ENCODE results near the gene PHACTR3. TPM values are rescaled to one million over a fixed set of nuclear protein-coding genes. Genes with fewer than 3 reads are reported as not detected.

Gene PHACTR3
- total RNA-seq, 1 experiment from 2014 or later = 0.11 TPM

DNA sequence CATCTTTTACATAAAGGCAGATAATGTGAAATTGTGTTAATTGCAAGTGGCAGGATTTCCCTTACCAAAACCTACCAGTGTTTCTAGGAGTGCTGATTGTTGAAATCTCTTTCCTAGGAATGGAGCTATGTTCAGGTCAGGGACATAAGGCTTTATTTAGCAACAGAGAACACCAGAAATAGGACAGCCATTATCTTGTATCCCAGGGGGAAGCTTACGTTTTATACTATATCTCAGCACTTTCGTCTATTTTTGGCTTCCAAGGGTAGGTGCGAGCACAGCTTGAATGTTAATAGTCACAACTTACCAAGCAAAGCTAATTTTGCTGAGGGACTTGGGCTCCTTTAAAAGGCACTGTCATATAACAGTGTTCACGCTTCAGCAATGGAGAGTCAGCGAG lies 235.1 kb downstream of the PHACTR3 start:
- Histone ChIP-seq H3K4me3 (ENCODE audit: low read depth, low read length) (no peak overlapping the region), H3K27me3 (replicated peaks; ENCODE audit: control insufficient read depth, insufficient read depth, low read length) (0 out of 2 replicates have a peak, but pooled peaks cover 2% of the 10 kb centered on the region), H3K4me1 (no peaks in the 10 kb centered on the region), H3K36me3 (ENCODE audit: control insufficient read depth, insufficient read depth, low read length) (no peaks in the 10 kb centered on the region), H3K9me3 (no peaks in the 10 kb centered on the region)
- Mint-ChIP-seq H3K9me3 (ENCODE audit: unreplicated experiment) (no peaks in the 10 kb centered on the region), H3K27me3 (ENCODE audit: insufficient read depth, unreplicated experiment) (no peaks in the 10 kb centered on the region), H3K27ac (ENCODE audit: unreplicated experiment) (no peak overlapping the region), H3K4me3 (ENCODE audit: unreplicated experiment) (no peak overlapping the region), H3K4me1 (ENCODE audit: low read depth, unreplicated experiment) (no peaks in the 10 kb centered on the region), H3K36me3 (ENCODE audit: insufficient read depth, unreplicated experiment) (peaks cover 5% of the 10 kb centered on the region)
- ChIA-PET POLR2A (no interaction called here), CTCF (interaction anchor here (0.7 to 2.6 kb wide), 3 partner anchors 11 to 261 kb away, joined by 4 to 9 read pairs (median 5); no protein-coding TSS in a partner anchor)
- intact Hi-C loops (cut with micrococcal nuclease; ENCODE audit: unreplicated experiment) = no loop called here
- TF ChIP-seq CTCF (IDR thresholded peaks at IDR 0.05; ENCODE audit: insufficient read depth in 1 of 2, low read depth in 1 of 2, low read length in 1 of 2, severe bottlenecking in 1 of 2, unreplicated experiment in 1 of 2) = no peak
- no peak for DNase-seq
- no TSS peak for BruUV-seq (replicated peaks)

GRCh38 chr20:59845472-59845871 lies 241.1 kb downstream of the PHACTR3 start:
- intact Hi-C loops (cut with micrococcal nuclease; ENCODE audit: unreplicated experiment) = no loop called here
- CTCF ChIA-PET = interaction anchor here (0.9 to 1.3 kb wide), 2 partner anchors 62 to 94 kb away, joined by 3 read pairs; partner anchors contain the start of gene PPP1R3D
- H3K4me1 Mint-ChIP-seq (ENCODE audit: low read depth, unreplicated experiment) = peaks cover 16% of the 10 kb centered on the region

GRCh38 chr20:59848182-59848581 lies 243.8 kb downstream of the PHACTR3 start:
- POLR2A ChIA-PET = no interaction called here
- no peak for TF ChIP-seq CTCF (IDR thresholded peaks at IDR 0.05; ENCODE audit: insufficient read depth in 1 of 2, low read depth in 1 of 2, low read length in 1 of 2, severe bottlenecking in 1 of 2, unreplicated experiment in 1 of 2)
- H3K4me3 ChIP-seq (ENCODE audit: low read depth, low read length) = no peak overlapping the region
- H3K27me3 Mint-ChIP-seq (ENCODE audit: insufficient read depth, unreplicated experiment) = no peaks in the 10 kb centered on the region
- no peaks in the 10 kb centered on the region for H3K36me3 ChIP-seq (ENCODE audit: control insufficient read depth, insufficient read depth, low read length)
- CTCF ChIA-PET = interaction anchor here (0.6 kb wide), 1 partner anchor 65 kb away, joined by 3 read pairs; no protein-coding TSS in a partner anchor
- no peak for DNase-seq
- H3K4me1 Mint-ChIP-seq (ENCODE audit: low read depth, unreplicated experiment) = peaks cover 16% of the 10 kb centered on the region
- no TSS peak for BruUV-seq (replicated peaks)
- no peak overlapping the region for H3K27ac Mint-ChIP-seq (ENCODE audit: unreplicated experiment)
- no peaks in the 10 kb centered on the region for H3K9me3 ChIP-seq
- H3K9me3 Mint-ChIP-seq (ENCODE audit: unreplicated experiment) = no peaks in the 10 kb centered on the region
- H3K36me3 Mint-ChIP-seq (ENCODE audit: insufficient read depth, unreplicated experiment) = peaks cover 12% of the 10 kb centered on the region
- H3K27me3 ChIP-seq (replicated peaks; ENCODE audit: control insufficient read depth, insufficient read depth, low read length) = no peaks in the 10 kb centered on the region
- intact Hi-C loops (cut with micrococcal nuclease; ENCODE audit: unreplicated experiment) = no loop called here
- H3K4me1 ChIP-seq = peaks cover 17% of the 10 kb centered on the region
- H3K4me3 Mint-ChIP-seq (ENCODE audit: unreplicated experiment) = no peak overlapping the region

More at GRCh38 chr20:59845472-59845871, 241.1 kb downstream of the PHACTR3 start:
- Mint-ChIP-seq H3K4me3 (ENCODE audit: unreplicated experiment) (no peak overlapping the region), H3K36me3 (ENCODE audit: insufficient read depth, unreplicated experiment) (peaks cover 5% of the 10 kb centered on the region), H3K27me3 (ENCODE audit: insufficient read depth, unreplicated experiment) (no peaks in the 10 kb centered on the region), H3K27ac (ENCODE audit: unreplicated experiment) (peak overlapping the region; percentile 5), H3K9me3 (ENCODE audit: unreplicated experiment) (no peaks in the 10 kb centered on the region)
- 0 out of 2 replicates have a peak, but pooled peaks cover 2% of the 10 kb centered on the region for H3K27me3 ChIP-seq (replicated peaks; ENCODE audit: control insufficient read depth, insufficient read depth, low read length)
- no peaks in the 10 kb centered on the region for H3K36me3 ChIP-seq (ENCODE audit: control insufficient read depth, insufficient read depth, low read length)
- POLR2A ChIA-PET = no interaction called here
- no peak overlapping the region for H3K4me3 ChIP-seq (ENCODE audit: low read depth, low read length)
- H3K9me3 ChIP-seq = no peaks in the 10 kb centered on the region
- BruUV-seq (replicated peaks) = no TSS peak
- no peak for TF ChIP-seq CTCF (IDR thresholded peaks at IDR 0.05; ENCODE audit: insufficient read depth in 1 of 2, low read depth in 1 of 2, low read length in 1 of 2, severe bottlenecking in 1 of 2, unreplicated experiment in 1 of 2)
- DNase-seq = no peak
- H3K4me1 ChIP-seq = peaks cover 17% of the 10 kb centered on the region
